Activated CD4-positive, alpha-beta memory T cell treated with anti-CD3 and anti-CD28 coated beads for 36 hours (primary cell): Measurements from ENCODE around the gene COG8. TPM values are rescaled to one million over a fixed set of nuclear protein-coding genes. Genes with fewer than 3 reads are reported as not detected.
"Not testable (repeated sequence)": the region's sequence is repeated elsewhere in the genome, so short reads cannot be mapped to it uniquely, and the experiment has no call there.

Experiments used
- CTCF ChIA-PET: fragments of 350-600 bp; sonication (Branson Sonifier 250); formaldehyde crosslinking; loops from one replicate; lab custom pipeline; 2021; ENCODE audit warnings: antibody characterized with exemption, inconsistent platforms; lab: Charles Lee
- POLR2A ChIA-PET: fragments of 350-600 bp; sonication (Branson Sonifier 250); formaldehyde crosslinking; loops from one replicate; lab custom pipeline; 2021; ENCODE audit warnings: antibody characterized with exemption; lab: Charles Lee
- DNase-seq: peaks from one replicate; pipeline ENCODE4 v3.0.0-alpha.2; 2020
- H3K27ac Mint-ChIP-seq: one replicate; pipeline ENCODE4 v1.8.0; 2021; ENCODE audit warnings: mixed read lengths
- H3K27me3 Mint-ChIP-seq: one replicate; pipeline ENCODE4 v1.8.0; 2021; ENCODE audit warnings: mixed read lengths
- H3K36me3 Mint-ChIP-seq: one replicate; pipeline ENCODE4 v1.8.0; 2021; ENCODE audit warnings: mixed read lengths
- H3K4me1 Mint-ChIP-seq: one replicate; pipeline ENCODE4 v1.8.0; 2021; ENCODE audit warnings: low read depth, mixed read lengths
- H3K4me3 Mint-ChIP-seq: one replicate; pipeline ENCODE4 v1.8.0; 2021; ENCODE audit warnings: mild to moderate bottlenecking, mixed read lengths
- H3K9me3 Mint-ChIP-seq: one replicate; pipeline ENCODE4 v1.8.0; 2021; ENCODE audit warnings: mixed read lengths
- intact Hi-C: fragments of 100-400 bp; cut with micrococcal nuclease; formaldehyde crosslinking; loops from one replicate; pipeline ENCODE4 v1.15.1; 2023
- total RNA-seq, 2 experiments: library from RNA; stranded (reverse); gene quantifications; one replicate each; pipeline ENCODE4 v1.2.3, GENCODE V29; 2021

COG8 gene
- total RNA-seq, 2 experiments from 2014 or later: 25.4 to 27.9 TPM

DNA sequence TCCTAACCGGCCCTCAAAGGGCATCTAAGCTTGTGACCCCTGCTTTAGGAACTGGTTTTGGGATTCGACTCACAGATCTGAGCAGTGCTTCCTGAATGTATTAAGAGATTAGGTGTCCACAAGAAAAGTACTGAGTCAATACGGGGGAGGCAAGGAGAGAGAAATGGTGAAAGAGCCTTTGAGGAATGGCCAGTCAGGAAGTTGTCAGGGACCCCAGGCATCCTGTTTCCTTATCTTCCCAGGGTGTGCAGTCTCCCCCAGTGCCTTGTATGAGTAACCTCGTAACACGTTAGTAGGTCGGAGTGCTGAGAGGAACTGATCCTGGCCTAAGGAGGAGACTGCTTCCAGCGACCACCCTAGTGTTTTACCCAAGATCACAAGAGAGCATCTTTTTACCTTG, 28.6 kb upstream of the COG8 start:
- CTCF ChIA-PET: no interaction called here
- H3K27ac Mint-ChIP-seq: no peak overlapping the region
- H3K36me3 Mint-ChIP-seq: peaks cover 62% of the 10 kb centered on the region
- POLR2A ChIA-PET: no interaction called here
- DNase-seq: no peak
- intact Hi-C loops: loop anchor here (2.0 kb wide), 1 partner anchor 13 kb away; no protein-coding TSS in a partner anchor
- no peaks in the 10 kb centered on the region for H3K9me3 Mint-ChIP-seq
- H3K4me1 Mint-ChIP-seq: peaks cover 18% of the 10 kb centered on the region
- H3K27me3 Mint-ChIP-seq: no peaks in the 10 kb centered on the region
- no peak overlapping the region for H3K4me3 Mint-ChIP-seq

- Mint-ChIP-seq H3K9me3 (no peaks in the 10 kb centered on the region), H3K27me3 (no peaks in the 10 kb centered on the region), H3K4me3 (no peak overlapping the region), H3K36me3 (peaks cover 56% of the 10 kb centered on the region), H3K4me1 (peaks cover 18% of the 10 kb centered on the region), H3K27ac (peak overlapping the region; percentile 85)
- ChIA-PET CTCF (no interaction called here), POLR2A (interaction anchor here (1.1 kb wide), 1 partner anchor 15 kb away, joined by 3 read pairs; no protein-coding TSS in a partner anchor)
- DNase-seq: peak; percentile 71
- intact Hi-C loops: loop anchor here (2.0 kb wide), 1 partner anchor 14 kb away; no protein-coding TSS in a partner anchor
These were observed 27.1 kb upstream of the COG8 start for GRCh38 chr16:69366431-69366830.

DNA sequence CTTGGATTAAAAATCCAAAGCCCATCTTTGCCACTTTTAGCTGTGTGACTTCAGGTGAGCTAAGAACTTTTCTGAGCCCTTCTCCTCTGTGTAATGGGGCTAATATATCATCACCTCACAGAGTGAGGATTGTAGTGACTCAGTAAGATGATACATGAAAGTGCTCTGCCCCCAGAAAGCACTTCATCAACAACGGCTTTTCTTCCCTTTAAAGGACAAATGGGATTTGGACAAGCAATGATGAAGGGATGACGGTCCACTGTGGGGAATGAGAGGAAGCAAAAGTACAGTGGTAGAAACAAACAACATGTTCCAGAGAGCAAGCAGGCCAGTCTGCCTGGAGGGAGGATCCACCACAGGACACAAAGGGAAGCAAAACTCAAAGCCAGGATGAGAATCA, 26.5 kb upstream of the COG8 start:
- peak overlapping the region; percentile 85 for H3K27ac Mint-ChIP-seq
- peaks cover 56% of the 10 kb centered on the region for H3K36me3 Mint-ChIP-seq
- H3K4me1 Mint-ChIP-seq: peaks cover 18% of the 10 kb centered on the region
- no peak for DNase-seq
- H3K27me3 Mint-ChIP-seq: no peaks in the 10 kb centered on the region
- H3K4me3 Mint-ChIP-seq: no peak overlapping the region
- H3K9me3 Mint-ChIP-seq: no peaks in the 10 kb centered on the region
- POLR2A ChIA-PET: interaction anchor here (1.1 kb wide), 1 partner anchor 16 kb away, joined by 3 read pairs; no protein-coding TSS in a partner anchor
- CTCF ChIA-PET: no interaction called here
- intact Hi-C loops: loop anchor here (2.0 kb wide), 1 partner anchor 15 kb away; no protein-coding TSS in a partner anchor

DNA sequence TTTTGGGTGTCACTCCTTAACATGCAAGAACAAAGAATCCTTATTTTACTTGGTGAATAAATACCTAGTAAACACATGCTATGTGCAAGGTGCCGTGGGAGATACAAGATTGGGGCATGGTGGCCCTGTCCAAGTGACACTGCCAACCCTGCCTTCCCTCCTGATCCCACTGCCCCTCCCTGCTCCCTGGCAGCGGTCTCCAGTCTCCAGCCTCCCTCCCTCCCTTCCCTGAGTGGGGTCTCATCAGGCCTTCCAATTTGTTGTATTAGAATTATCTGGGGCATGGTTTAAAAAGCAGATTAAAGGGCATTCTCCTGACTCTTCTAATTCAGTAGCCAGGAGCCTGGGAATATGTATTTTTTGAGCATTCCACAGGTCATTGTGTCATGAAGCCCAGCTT, 24.7 kb upstream of the COG8 start:
- Mint-ChIP-seq H3K27ac (no peak overlapping the region), H3K4me3 (no peak overlapping the region), H3K36me3 (peaks cover 42% of the 10 kb centered on the region), H3K27me3 (no peaks in the 10 kb centered on the region), H3K9me3 (no peaks in the 10 kb centered on the region), H3K4me1 (peaks cover 18% of the 10 kb centered on the region)
- no peak for DNase-seq
- intact Hi-C loops: no loop called here
- CTCF ChIA-PET: interaction anchor here (1.1 kb wide), 1 partner anchor 52 kb away, joined by 3 read pairs; no protein-coding TSS in a partner anchor
- POLR2A ChIA-PET: no interaction called here

GRCh38 chr16:69363281-69363717, 23.9 kb upstream of the COG8 start:
- Mint-ChIP-seq H3K4me3 (no peak overlapping the region), H3K27me3 (no peaks in the 10 kb centered on the region), H3K36me3 (peaks cover 40% of the 10 kb centered on the region), H3K27ac (no peak overlapping the region), H3K9me3 (no peaks in the 10 kb centered on the region), H3K4me1 (peaks cover 18% of the 10 kb centered on the region)
- DNase-seq: no peak
- ChIA-PET CTCF (no interaction called here), POLR2A (no interaction called here)
- intact Hi-C loops: no loop called here

- H3K27ac Mint-ChIP-seq, POLR2A ChIA-PET, H3K4me1 Mint-ChIP-seq, intact Hi-C loops, CTCF ChIA-PET, H3K9me3 Mint-ChIP-seq, DNase-seq, H3K27me3 Mint-ChIP-seq, H3K4me3 Mint-ChIP-seq: not testable (repeated sequence)
- peaks cover 26% of the 10 kb centered on the region for H3K36me3 Mint-ChIP-seq
These were observed 20.7 kb upstream of the COG8 start for GRCh38 chr16:69360070-69360469.

- H3K36me3 Mint-ChIP-seq: peaks cover 30% of the 10 kb centered on the region
- H3K27ac Mint-ChIP-seq: no peak within 1 kb of the TSS
- H3K4me3 Mint-ChIP-seq: no peak within 1 kb of the TSS
These were observed 12.1 kb upstream of the COG8 start, which contains the start of gene TMED6 for GRCh38 chr16:69351309-69352027. Gene TMED6 (minus strand): TSS chr16:69351786. CDS start chr16:69351753, 33 bp downstream.

DNA sequence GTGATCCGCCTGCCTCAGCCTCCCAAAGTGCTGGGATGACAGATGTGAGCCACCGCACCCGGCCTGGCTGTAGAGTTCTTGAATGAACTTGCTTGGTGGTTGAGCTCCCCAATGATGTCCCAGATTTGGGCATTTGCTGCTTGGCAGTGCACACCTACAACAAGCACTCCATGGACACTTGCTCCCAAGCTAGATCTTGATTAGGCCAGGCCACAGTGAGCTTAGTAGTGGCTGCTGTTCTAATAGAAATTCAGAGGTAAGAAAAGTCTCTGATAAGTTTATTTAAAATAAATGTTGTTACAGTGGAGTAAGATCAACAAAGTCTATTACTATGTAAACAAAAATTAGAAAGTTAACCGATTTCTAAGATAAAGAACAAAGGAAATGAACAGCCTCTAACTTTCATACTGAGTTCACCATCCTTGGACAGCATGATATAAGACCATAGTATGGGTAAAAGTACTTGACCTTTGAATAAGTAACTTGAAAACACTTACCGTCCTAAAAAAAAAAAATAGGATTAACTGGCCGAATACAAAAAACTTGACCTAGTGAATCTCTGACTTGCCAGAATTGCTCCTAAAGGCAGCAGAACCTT, 11.3 kb upstream of the COG8 start:
- no peaks in the 10 kb centered on the region for H3K9me3 Mint-ChIP-seq
- intact Hi-C loops: no loop called here
- no peaks in the 10 kb centered on the region for H3K27me3 Mint-ChIP-seq
- no peak overlapping the region for H3K27ac Mint-ChIP-seq
- peaks cover 28% of the 10 kb centered on the region for H3K36me3 Mint-ChIP-seq
- no peak overlapping the region for H3K4me3 Mint-ChIP-seq
- ChIA-PET POLR2A (no interaction called here), CTCF (no interaction called here)
- no peak for DNase-seq
- H3K4me1 Mint-ChIP-seq: peaks cover 6% of the 10 kb centered on the region

More at GRCh38 chr16:69351309-69352027, 12.1 kb upstream of the COG8 start, which contains the start of gene TMED6:
- no peak for DNase-seq
- POLR2A ChIA-PET: interaction anchor here (0.5 to 0.6 kb wide), 2 partner anchors 262 to 518 kb away, joined by 3 to 4 read pairs; no protein-coding TSS in a partner anchor
- H3K9me3 Mint-ChIP-seq: no peaks in the 10 kb centered on the region
- no peaks in the 10 kb centered on the region for H3K27me3 Mint-ChIP-seq
- CTCF ChIA-PET: no interaction called here
- intact Hi-C loops: no loop called here
- no peaks in the 10 kb centered on the region for H3K4me1 Mint-ChIP-seq

GRCh38 chr16:69349536-69349935, 10.2 kb upstream of the COG8 start:
- no peak overlapping the region for H3K27ac Mint-ChIP-seq
- CTCF ChIA-PET: no interaction called here
- H3K27me3 Mint-ChIP-seq: no peaks in the 10 kb centered on the region
- DNase-seq: no peak
- H3K4me1 Mint-ChIP-seq: peaks cover 9% of the 10 kb centered on the region
- POLR2A ChIA-PET: no interaction called here
- H3K4me3 Mint-ChIP-seq: no peak overlapping the region
- peaks cover 26% of the 10 kb centered on the region for H3K36me3 Mint-ChIP-seq
- intact Hi-C loops: no loop called here
- H3K9me3 Mint-ChIP-seq: no peaks in the 10 kb centered on the region

DNA sequence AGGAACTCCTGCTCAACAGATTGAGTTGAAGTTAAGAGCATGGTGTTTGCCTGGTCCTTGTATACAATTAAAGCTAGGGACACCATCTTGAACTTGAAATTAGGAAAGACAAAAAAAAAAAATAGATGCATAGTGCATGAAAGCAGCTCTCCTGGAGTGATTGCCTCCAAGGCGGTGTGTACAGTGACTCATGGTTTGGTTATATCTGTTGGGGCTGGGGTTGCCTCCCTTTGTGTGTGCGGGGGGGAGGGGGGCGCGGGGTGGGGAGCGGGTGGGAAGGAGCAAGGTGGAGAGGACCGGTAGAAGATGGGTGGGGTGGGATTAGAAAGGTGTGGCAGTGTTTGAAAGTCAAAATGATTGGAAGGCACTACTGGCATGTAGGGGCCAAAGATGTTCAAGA, 8.9 kb upstream of the COG8 start:
- DNase-seq: no peak
- H3K36me3 Mint-ChIP-seq: peaks cover 32% of the 10 kb centered on the region
- no peak overlapping the region for H3K27ac Mint-ChIP-seq
- no peaks in the 10 kb centered on the region for H3K9me3 Mint-ChIP-seq
- no peak overlapping the region for H3K4me3 Mint-ChIP-seq
- POLR2A ChIA-PET: no interaction called here
- H3K4me1 Mint-ChIP-seq: peaks cover 9% of the 10 kb centered on the region
- intact Hi-C loops: no loop called here
- H3K27me3 Mint-ChIP-seq: no peaks in the 10 kb centered on the region
- CTCF ChIA-PET: no interaction called here

DNA sequence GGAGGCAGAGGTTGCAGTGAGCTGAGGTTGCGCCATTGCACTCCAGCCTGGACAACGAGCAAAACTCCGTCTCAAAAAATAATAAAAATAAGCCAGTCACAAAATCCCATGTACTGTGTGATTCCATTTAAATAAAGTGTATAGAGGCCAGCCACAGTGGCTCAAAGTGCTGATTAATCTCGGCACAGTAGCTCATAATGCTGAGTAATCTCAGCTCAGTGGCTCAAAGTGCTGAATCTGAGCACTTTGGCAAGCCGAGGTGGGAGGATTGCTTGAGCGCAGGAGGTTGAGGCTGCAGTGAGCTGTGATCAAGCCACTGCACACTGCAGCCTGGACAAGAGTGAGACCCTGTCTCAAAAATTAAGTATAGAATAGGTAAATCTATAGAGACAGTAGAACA, 7.3 kb upstream of the COG8 start:
- H3K27me3 Mint-ChIP-seq: no peaks in the 10 kb centered on the region
- H3K27ac Mint-ChIP-seq: no peak overlapping the region
- H3K4me3 Mint-ChIP-seq: no peak overlapping the region
- no peaks in the 10 kb centered on the region for H3K9me3 Mint-ChIP-seq
- ChIA-PET CTCF (interaction anchor here (1.1 kb wide), 1 partner anchor 49 kb away, joined by 3 read pairs; no protein-coding TSS in a partner anchor), POLR2A (no interaction called here)
- H3K36me3 Mint-ChIP-seq: peaks cover 36% of the 10 kb centered on the region
- H3K4me1 Mint-ChIP-seq: peaks cover 14% of the 10 kb centered on the region
- intact Hi-C loops: no loop called here
- no peak for DNase-seq

- no peaks in the 10 kb centered on the region for H3K9me3 Mint-ChIP-seq
- peaks cover 41% of the 10 kb centered on the region for H3K36me3 Mint-ChIP-seq
- intact Hi-C loops: no loop called here
- POLR2A ChIA-PET: no interaction called here
- CTCF ChIA-PET: no interaction called here
- H3K4me3 Mint-ChIP-seq: no peak overlapping the region
- DNase-seq: no peak
- H3K4me1 Mint-ChIP-seq: peaks cover 21% of the 10 kb centered on the region
- peak overlapping the region; percentile 0 for H3K27ac Mint-ChIP-seq
- no peaks in the 10 kb centered on the region for H3K27me3 Mint-ChIP-seq
These were observed 6.6 kb upstream of the COG8 start for GRCh38 chr16:69345923-69346322.
